ENCODE data around the gene DOCK10. TPM values are rescaled to one million over a fixed set of nuclear protein-coding genes. Genes with fewer than 3 reads are reported as not detected.
A peak's percentile ranks its signal among the peaks of the same experiment; 100 is the strongest.

Gene DOCK10
- polyA plus RNA-seq, 3 donors, result 8.5 to 10.7 (median 10.6) TPM

- no peak for DNase-seq
Measured at GRCh38 chr2:225042800-225043167, 516 bp upstream of the DOCK10 start.

GRCh38 chr2:225041207-225041850 is 939 bp downstream of the DOCK10 start:
- peak; percentile 12 for DNase-seq

- no peak for DNase-seq
Measured at GRCh38 chr2:225040856-225041206, 1.4 kb downstream of the DOCK10 start.

GRCh38 chr2:225040142-225040541 is 2.1 kb downstream of the DOCK10 start:
- no peak for DNase-seq

GRCh38 chr2:225038231-225038523 is 4.1 kb downstream of the DOCK10 start:
- no peak for DNase-seq

GRCh38 chr2:225037415-225038230 is 4.6 kb downstream of the DOCK10 start:
- no peak for DNase-seq

- no peak for DNase-seq
Measured at GRCh38 chr2:225036431-225036830, 5.8 kb downstream of the DOCK10 start.

GRCh38 chr2:225033440-225034318 is 8.6 kb downstream of the DOCK10 start:
- no peak for DNase-seq

GRCh38 chr2:225032246-225032645 is 10.0 kb downstream of the DOCK10 start:
- no peak for DNase-seq

- no peak for DNase-seq
Measured at GRCh38 chr2:225031599-225031998, 10.7 kb downstream of the DOCK10 start.

- DNase-seq, result no peak
Measured at GRCh38 chr2:225030893-225031292, 11.4 kb downstream of the DOCK10 start.

- no peak for DNase-seq
Measured at GRCh38 chr2:225030203-225030602, 12.1 kb downstream of the DOCK10 start.

- DNase-seq, result no peak
Measured at GRCh38 chr2:225028572-225028971, 13.7 kb downstream of the DOCK10 start.

- no peak for DNase-seq
Measured at GRCh38 chr2:225027061-225027762, 15.1 kb downstream of the DOCK10 start.

- no peak for DNase-seq
Measured at GRCh38 chr2:225025917-225026571, 16.2 kb downstream of the DOCK10 start.

- no peak for DNase-seq
Measured at GRCh38 chr2:225022188-225022587, 20.1 kb downstream of the DOCK10 start.

GRCh38 chr2:225020168-225020849 is 22.0 kb downstream of the DOCK10 start:
- no peak for DNase-seq

GRCh38 chr2:225019105-225019504 is 23.2 kb downstream of the DOCK10 start:
- no peak for DNase-seq

GRCh38 chr2:225017713-225018112 is 24.6 kb downstream of the DOCK10 start:
- no peak for DNase-seq

GRCh38 chr2:225017098-225017685 is 25.1 kb downstream of the DOCK10 start:
- no peak for DNase-seq
